ENCODE measurements around the gene PMEL. TPM values are rescaled to one million over a fixed set of nuclear protein-coding genes. Genes with fewer than 3 reads are reported as not detected.

PMEL gene
- total RNA-seq, 1 donor from 2014 or later: 4.9 TPM

GRCh38 chr12:55963760-55964159, 2.1 kb downstream of the PMEL start:
- ATAC-seq: no peak
- no peaks in the 10 kb centered on the region for H3K27me3 ChIP-seq
- no peak overlapping the region for H3K4me3 ChIP-seq
- no peak overlapping the region for H3K27ac ChIP-seq
- peaks cover 13% of the 10 kb centered on the region for H3K4me1 ChIP-seq
- DNase-seq: no peak
- intact Hi-C loops (cut with DNase I): no loop called here
- TF ChIP-seq CTCF (IDR thresholded peaks at IDR 0.05): no peak
- no peaks in the 10 kb centered on the region for H3K9me3 ChIP-seq
- no peaks in the 10 kb centered on the region for H3K36me3 ChIP-seq

GRCh38 chr12:55957106-55957859, 8.6 kb downstream of the PMEL start:
- DNase-seq (no peak), ATAC-seq (peak; percentile 67)
- no peak for TF ChIP-seq CTCF (IDR thresholded peaks at IDR 0.05)
- peaks cover 11% of the 10 kb centered on the region for H3K36me3 ChIP-seq
- H3K27me3 ChIP-seq: no peaks in the 10 kb centered on the region
- H3K4me1 ChIP-seq: no peaks in the 10 kb centered on the region
- no peak overlapping the region for H3K27ac ChIP-seq
- H3K9me3 ChIP-seq: no peaks in the 10 kb centered on the region
- H3K4me3 ChIP-seq: no peak overlapping the region
- intact Hi-C loops (cut with DNase I): no loop called here

- DNase-seq (no peak), ATAC-seq (peak; percentile 51)
- H3K36me3 ChIP-seq: peaks cover 18% of the 10 kb centered on the region
- H3K4me3 ChIP-seq: no peak overlapping the region
- no peaks in the 10 kb centered on the region for H3K4me1 ChIP-seq
- intact Hi-C loops (cut with DNase I): no loop called here
- no peaks in the 10 kb centered on the region for H3K9me3 ChIP-seq
- H3K27me3 ChIP-seq: no peaks in the 10 kb centered on the region
- no peak overlapping the region for H3K27ac ChIP-seq
- peak; percentile 11 for TF ChIP-seq CTCF (IDR thresholded peaks at IDR 0.05)
These were observed 9.9 kb downstream of the PMEL start for GRCh38 chr12:55955800-55956508.

- intact Hi-C loops (cut with DNase I): no loop called here
- H3K36me3 ChIP-seq: peaks cover 18% of the 10 kb centered on the region
- H3K4me3 ChIP-seq: no peak overlapping the region
- TF ChIP-seq CTCF (IDR thresholded peaks at IDR 0.05): no peak
- no peaks in the 10 kb centered on the region for H3K27me3 ChIP-seq
- DNase-seq (no peak), ATAC-seq (no peak)
- no peaks in the 10 kb centered on the region for H3K9me3 ChIP-seq
- no peaks in the 10 kb centered on the region for H3K4me1 ChIP-seq
- no peak overlapping the region for H3K27ac ChIP-seq
These were observed 10.5 kb downstream of the PMEL start for GRCh38 chr12:55955344-55955743.

- Histone ChIP-seq H3K27me3 (no peaks in the 10 kb centered on the region), H3K9me3 (no peaks in the 10 kb centered on the region), H3K36me3 (peaks cover 32% of the 10 kb centered on the region), H3K27ac (no peak overlapping the region), H3K4me1 (no peaks in the 10 kb centered on the region), H3K4me3 (no peak overlapping the region)
- ATAC-seq (no peak), DNase-seq (no peak)
- intact Hi-C loops (cut with DNase I): no loop called here
- TF ChIP-seq CTCF (IDR thresholded peaks at IDR 0.05): no peak
These were observed 19.3 kb downstream of the PMEL start for GRCh38 chr12:55946553-55946952.

Data from upper lobe of right lung (tissue), 1 donor.